HG03342 (cell line): ENCODE data around the gene C6orf47.

Experiments used
- ATAC-seq: cut with Tn5 transposase; IDR thresholded peaks from one replicate; pipeline ENCODE4 v1.9.1; 2021; ENCODE audit warnings: mild to moderate bottlenecking, moderate library complexity; ENCODE audit not compliant: unreplicated experiment

The C6orf47 gene

GRCh38 chr6:31617010-31617409 is 43.6 kb downstream of the C6orf47 start:
- ATAC-seq: no peak

- no peak for ATAC-seq
These were observed 44.8 kb downstream of the C6orf47 start for GRCh38 chr6:31615748-31616147.

- ATAC-seq: no peak
These were observed 45.6 kb downstream of the C6orf47 start, which contains the start of gene AIF1 for GRCh38 chr6:31614684-31615578. Gene AIF1, plus strand, starts transcription at chr6:31615234. Its CDS starts 96 bp downstream, at chr6:31615330.

- ATAC-seq: no peak
These were observed 46.4 kb downstream of the C6orf47 start for GRCh38 chr6:31614075-31614619.

- no peak for ATAC-seq
These were observed 49.6 kb downstream of the C6orf47 start for GRCh38 chr6:31610968-31611367.

GRCh38 chr6:31609519-31610406 is 50.8 kb downstream of the C6orf47 start:
- ATAC-seq: no peak
